AG09309 (cell line): ENCODE results near the gene SMG1.

Experiments
- DNase-seq: peaks from one replicate; pipeline ENCODE4 v3.0.0-alpha.2; 2010; ENCODE audit warnings: low read depth
- H3K4me3 ChIP-seq: 2 replicates; pipeline ENCODE4 v1.5.1; 2011; ENCODE audit warnings: mild to moderate bottlenecking, low read depth, low read length, moderate library complexity; ENCODE audit not compliant: control insufficient read depth
- CTCF ChIP-seq: IDR thresholded peaks from 2 replicates; pipeline ENCODE4 v1.5.1; 2011; ENCODE audit warnings: mild to moderate bottlenecking, low read depth, low read length, inconsistent platforms; ENCODE audit not compliant: insufficient read depth, control insufficient read depth; ENCODE audit errors: missing control alignments

Gene SMG1

GRCh38 chr16:18832006-18832405 lies 94.2 kb downstream of the SMG1 start:
- H3K4me3 ChIP-seq, result no peak overlapping the region
- no peak for DNase-seq
- no peak for TF ChIP-seq CTCF

- no peak overlapping the region for H3K4me3 ChIP-seq
- no peak for TF ChIP-seq CTCF
- DNase-seq, result no peak
Measured at GRCh38 chr16:18829251-18829650, 97.0 kb downstream of the SMG1 start.

- no peak for DNase-seq
- TF ChIP-seq CTCF, result no peak
- H3K4me3 ChIP-seq, result no peak overlapping the region
Measured at GRCh38 chr16:18827890-18828289, 98.3 kb downstream of the SMG1 start.

GRCh38 chr16:18816286-18816685 lies 109.9 kb downstream of the SMG1 start:
- no peak for DNase-seq
- H3K4me3 ChIP-seq, result no peak overlapping the region
- no peak for TF ChIP-seq CTCF

- TF ChIP-seq CTCF, result no peak
- no peak overlapping the region for H3K4me3 ChIP-seq
- no peak for DNase-seq
Measured at GRCh38 chr16:18811925-18812324, 114.3 kb downstream of the SMG1 start.

GRCh38 chr16:18809165-18809564 lies 117.0 kb downstream of the SMG1 start:
- H3K4me3 ChIP-seq, result no peak overlapping the region
- no peak for TF ChIP-seq CTCF
- no peak for DNase-seq

- no peak for TF ChIP-seq CTCF
- H3K4me3 ChIP-seq, result no peak overlapping the region
- no peak for DNase-seq
Measured at GRCh38 chr16:18805257-18805773, 120.9 kb downstream of the SMG1 start.
